IMR-90 (cell line): ENCODE results near the gene AKNA. TPM values are rescaled to one million over a fixed set of nuclear protein-coding genes. Genes with fewer than 3 reads are reported as not detected.

Source experiments
- polyA plus RNA-seq, 3 experiments: library from polyadenylated mRNA; depleted of rRNA; stranded (reverse); fragments of >200 nt; gene quantifications; 2 replicates each; pipeline ENCODE4 v1.2.3, GENCODE V29; 2012; ENCODE audit warnings: low replicate concordance in 1 of 3
- total RNA-seq: library from RNA; depleted of rRNA; stranded (reverse); fragments of >200 nt; gene quantifications from 2 replicates; pipeline ENCODE4 v1.2.3, GENCODE V29; 2012
- TF ChIP-seq, protein P1 (sequence below): conservative IDR thresholded peaks from 2 replicates; pipeline ENCODE4 v1.5.1; 2012; ENCODE audit warnings: mild to moderate bottlenecking, low read depth, low read length, improper control_type of control experiment

The AKNA gene
- total and polyA plus RNA-seq, 2 of the 4 experiments (the other 2 are of a cell fraction): 2.7 to 7.3 TPM

DNA sequence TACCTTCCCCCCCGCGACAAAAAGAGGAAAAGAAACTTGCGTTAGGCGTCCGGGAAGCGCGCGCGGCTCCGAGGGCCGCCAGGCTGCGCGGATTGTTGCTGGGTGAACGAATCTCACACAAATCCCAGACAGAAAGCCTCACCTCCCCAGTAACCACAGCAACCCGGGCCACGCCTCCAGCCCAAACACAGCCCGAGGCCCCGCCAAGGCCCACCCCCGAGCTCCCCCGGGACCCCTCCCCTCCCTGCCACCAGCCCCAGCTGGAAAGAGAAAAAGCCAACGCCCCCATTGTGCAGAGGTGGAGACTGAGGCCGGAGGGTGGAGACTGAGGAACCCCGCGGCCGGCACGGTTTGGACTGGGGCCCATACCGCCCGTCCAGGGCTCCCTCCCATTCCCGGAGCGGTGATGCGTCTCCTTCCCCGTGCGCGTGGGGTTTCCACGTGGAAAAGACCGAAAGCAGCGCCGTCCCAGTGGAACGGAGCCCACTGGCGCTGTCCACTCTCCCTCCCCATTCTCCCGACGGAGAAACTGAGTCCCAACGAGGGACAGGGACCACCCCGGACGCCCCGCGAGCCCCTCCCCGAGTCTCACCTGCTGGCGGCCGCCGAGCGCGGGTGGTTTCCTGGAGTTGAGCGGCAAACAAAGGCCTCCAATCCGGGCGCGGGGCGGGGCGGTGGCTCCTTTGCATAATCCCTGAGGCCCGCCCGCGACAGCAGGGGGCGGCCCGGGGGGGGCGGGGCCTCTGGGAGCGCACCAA, 10.2 kb upstream of the AKNA start (continued):
- TF ChIP-seq, protein P1, sequence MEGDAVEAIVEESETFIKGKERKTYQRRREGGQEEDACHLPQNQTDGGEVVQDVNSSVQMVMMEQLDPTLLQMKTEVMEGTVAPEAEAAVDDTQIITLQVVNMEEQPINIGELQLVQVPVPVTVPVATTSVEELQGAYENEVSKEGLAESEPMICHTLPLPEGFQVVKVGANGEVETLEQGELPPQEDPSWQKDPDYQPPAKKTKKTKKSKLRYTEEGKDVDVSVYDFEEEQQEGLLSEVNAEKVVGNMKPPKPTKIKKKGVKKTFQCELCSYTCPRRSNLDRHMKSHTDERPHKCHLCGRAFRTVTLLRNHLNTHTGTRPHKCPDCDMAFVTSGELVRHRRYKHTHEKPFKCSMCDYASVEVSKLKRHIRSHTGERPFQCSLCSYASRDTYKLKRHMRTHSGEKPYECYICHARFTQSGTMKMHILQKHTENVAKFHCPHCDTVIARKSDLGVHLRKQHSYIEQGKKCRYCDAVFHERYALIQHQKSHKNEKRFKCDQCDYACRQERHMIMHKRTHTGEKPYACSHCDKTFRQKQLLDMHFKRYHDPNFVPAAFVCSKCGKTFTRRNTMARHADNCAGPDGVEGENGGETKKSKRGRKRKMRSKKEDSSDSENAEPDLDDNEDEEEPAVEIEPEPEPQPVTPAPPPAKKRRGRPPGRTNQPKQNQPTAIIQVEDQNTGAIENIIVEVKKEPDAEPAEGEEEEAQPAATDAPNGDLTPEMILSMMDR: no peak
